GM23338 (cell line): ENCODE measurements around the gene JMJD1C. TPM values are rescaled to one million over a fixed set of nuclear protein-coding genes. Genes with fewer than 3 reads are reported as not detected.

ENCODE experiments used
- ATAC-seq: fragments of 200-7000 bp; cut with Tn5 transposase; 3 replicates; pipeline ENCODE4 v1.9.1; 2020
- DNase-seq: peaks from one replicate; pipeline ENCODE4 v3.0.0-alpha.2; 2015; ENCODE audit warnings: low spot score
- H2AFZ ChIP-seq: fragments of 200-600 bp; sonication (generic); 2 replicates; pipeline ENCODE4 v1.8.0; 2016; ENCODE audit warnings: antibody characterized with exemption, mild to moderate bottlenecking, moderate library complexity
- H3F3A ChIP-seq: fragments of 200-600 bp; sonication (generic); replicated peaks from 2 replicates; pipeline ENCODE4 v1.8.0; 2017; ENCODE audit warnings: antibody characterized with exemption, mixed run types, low read depth
- H3K27ac ChIP-seq: fragments of 200-600 bp; sonication (generic); 2 replicates; pipeline ENCODE4 v1.6.1; 2016; ENCODE audit warnings: low read depth
- H3K27me3 ChIP-seq: fragments of 200-600 bp; sonication (generic); 2 replicates; pipeline ENCODE4 v1.8.0; 2016; ENCODE audit warnings: mild to moderate bottlenecking, mixed run types, moderate library complexity; ENCODE audit not compliant: insufficient read depth
- H3K36me3 ChIP-seq: fragments of 200-600 bp; sonication (generic); 2 replicates; pipeline ENCODE4 v1.8.0; 2016; ENCODE audit warnings: mild to moderate bottlenecking; ENCODE audit not compliant: insufficient read depth
- H3K4me1 ChIP-seq: fragments of 200-600 bp; sonication (generic); 2 replicates; pipeline ENCODE4 v1.8.0; 2016; ENCODE audit warnings: mild to moderate bottlenecking, moderate library complexity; ENCODE audit not compliant: insufficient read depth
- H3K4me2 ChIP-seq: fragments of 200-600 bp; sonication (generic); 2 replicates; pipeline ENCODE4 v1.7.1; 2017; ENCODE audit warnings: mixed run types
- H3K4me3 ChIP-seq: fragments of 200-600 bp; sonication (generic); 2 replicates; pipeline ENCODE4 v1.6.1; 2016; ENCODE audit warnings: mixed run types
- H3K79me2 ChIP-seq: fragments of 200-600 bp; sonication (generic); replicated peaks from 2 replicates; pipeline ENCODE4 v1.8.0; 2017; ENCODE audit warnings: mild to moderate bottlenecking; ENCODE audit not compliant: insufficient read depth
- H3K9me2 ChIP-seq: fragments of 200-600 bp; sonication (generic); 2 replicates; pipeline ENCODE4 v1.8.0; 2017; ENCODE audit not compliant: insufficient read depth
- H4K20me1 ChIP-seq: fragments of 200-600 bp; sonication (generic); replicated peaks from 2 replicates; pipeline ENCODE4 v1.8.0; 2017; ENCODE audit warnings: mild to moderate bottlenecking; ENCODE audit not compliant: insufficient read depth
- H3K27ac Mint-ChIP-seq: 2 replicates; pipeline ENCODE4 v1.8.0; 2020; ENCODE audit warnings: inconsistent platforms, mild to moderate bottlenecking, moderate library complexity, mixed read lengths
- H3K27me3 Mint-ChIP-seq: 3 replicates; pipeline ENCODE4 v1.8.0; 2022; ENCODE audit warnings: low read depth, mild to moderate bottlenecking, moderate library complexity, mixed read lengths, inconsistent platforms; ENCODE audit not compliant: insufficient read depth, poor library complexity
- H3K36me3 Mint-ChIP-seq: 3 replicates; pipeline ENCODE4 v1.8.0; 2021; ENCODE audit warnings: low read depth, mild to moderate bottlenecking, inconsistent platforms, moderate library complexity, mixed read lengths
- H3K4me1 Mint-ChIP-seq: 3 replicates; pipeline ENCODE4 v1.8.0; 2020; ENCODE audit warnings: mild to moderate bottlenecking, inconsistent platforms, mixed read lengths
- H3K4me3 Mint-ChIP-seq: 3 replicates; pipeline ENCODE4 v1.8.0; 2021; ENCODE audit warnings: moderate library complexity, mild to moderate bottlenecking, inconsistent platforms, mixed read lengths
- H3K9me3 Mint-ChIP-seq: 3 replicates; pipeline ENCODE4 v1.8.0; 2020; ENCODE audit warnings: moderate library complexity, mild to moderate bottlenecking, inconsistent platforms, mixed read lengths
- CREB1 ChIP-seq: fragments of 250-450 bp; sonication (Bioruptor Pico); IDR thresholded peaks from 2 replicates; pipeline ENCODE4 v1.5.0; 2020; ENCODE audit warnings: low read depth, mild to moderate bottlenecking, moderate library complexity
- EZH2 ChIP-seq: fragments of 200-600 bp; sonication (generic); IDR thresholded peaks from one replicate; pipeline ENCODE4 v1.8.0; 2017; ENCODE audit warnings: antibody characterized with exemption, mild to moderate bottlenecking, low read depth; ENCODE audit not compliant: unreplicated experiment
- EZH2phosphoT487 ChIP-seq: fragments of 200-600 bp; sonication (generic); IDR thresholded peaks from one replicate; pipeline ENCODE4 v1.8.1; 2018; ENCODE audit warnings: antibody characterized with exemption; ENCODE audit not compliant: unreplicated experiment
- JUNB ChIP-seq: IDR thresholded peaks from one replicate; pipeline ENCODE4 v1.6.1; 2016; ENCODE audit warnings: antibody characterized with exemption; ENCODE audit not compliant: unreplicated experiment
- NANOG ChIP-seq: IDR thresholded peaks from 2 replicates; pipeline ENCODE4 v1.6.1; 2016; ENCODE audit warnings: antibody characterized with exemption, borderline replicate concordance
- POLR2AphosphoS5 ChIP-seq: IDR thresholded peaks from 2 replicates; pipeline ENCODE4 v1.6.1; 2016; ENCODE audit warnings: antibody characterized with exemption, low read depth
- REST ChIP-seq: IDR thresholded peaks from one replicate; pipeline ENCODE4 v1.6.1; 2018; ENCODE audit warnings: antibody characterized with exemption; ENCODE audit not compliant: unreplicated experiment
- STAT1 ChIP-seq: IDR thresholded peaks from one replicate; pipeline ENCODE4 v1.6.1; 2016; ENCODE audit warnings: antibody characterized with exemption; ENCODE audit not compliant: unreplicated experiment
- ZNF114 ChIP-seq: fragments of 250-450 bp; sonication (Bioruptor Pico); IDR thresholded peaks from 2 replicates; pipeline ENCODE4 v1.5.0; 2020; ENCODE audit warnings: mild to moderate bottlenecking, moderate library complexity
- ZNF331 ChIP-seq: fragments of 250-450 bp; sonication (Bioruptor Pico); IDR thresholded peaks from 2 replicates; pipeline ENCODE4 v1.5.0; 2020; ENCODE audit warnings: low read depth, mild to moderate bottlenecking, moderate library complexity
- ZNF462 ChIP-seq: fragments of 250-450 bp; sonication (Bioruptor Pico); IDR thresholded peaks from 2 replicates; pipeline ENCODE4 v1.5.0; 2020; ENCODE audit warnings: mild to moderate bottlenecking, moderate library complexity
- polyA plus RNA-seq: library from polyadenylated mRNA; unstranded; fragments of >200 nt; fragmentation: Nextera tagmentation; extraction: Ambion mirVana; gene quantifications from 2 replicates; pipeline ENCODE4 v1.2.1, GENCODE V29; 2016
- total RNA-seq: library from RNA; depleted of rRNA; stranded (reverse); fragments of >200 nt; shearing (Covaris generic); gene quantifications from 2 replicates; pipeline ENCODE4 v1.2.3, GENCODE V29; 2014
- TF ChIP-seq, protein P1 (sequence below), 2 experiments: fragments of 200-600 bp in 1 of 2; sonication (generic) in 1 of 2; conservative IDR thresholded peaks; 2 replicates each; pipeline versions ENCODE4 v1.5.1 to v1.6.1; 2016 to 2017; ENCODE audit warnings: antibody characterized with exemption in 2 of 2, low read depth in 2 of 2, mild to moderate bottlenecking in 2 of 2, moderate library complexity in 1 of 2
- TF ChIP-seq, protein P2 (sequence below): IDR thresholded peaks from 2 replicates; pipeline ENCODE4 v1.6.1; 2016; ENCODE audit warnings: antibody characterized with exemption

The JMJD1C gene
- total and polyA plus RNA-seq, 2 experiments from 2014 or later, result 333 to 435 TPM

- Mint-ChIP-seq H3K4me1 (peaks cover 26% of the 10 kb centered on the region), H3K9me3 (peaks cover 7% of the 10 kb centered on the region; the same call in 2 of the 3 replicates), H3K27me3 (peaks cover 2% of the 10 kb centered on the region), H3K27ac (no peak overlapping the region), H3K36me3 (peaks cover 39% of the 10 kb centered on the region), H3K4me3 (no peak overlapping the region)
- H3K4me3 ChIP-seq, result no peak overlapping the region
- TF ChIP-seq EZH2phosphoT487 (no peak), EZH2 (no peak), JUNB (no peak), STAT1 (no peak), ZNF462 (CRISPR knock-in tag) (no peak), ZNF331 (CRISPR knock-in tag) (no peak), NANOG (no peak), POLR2AphosphoS5 (no peak), CREB1 (CRISPR knock-in tag) (no peak), REST (no peak), ZNF114 (CRISPR knock-in tag) (no peak)
- TF ChIP-seq, protein P1, sequence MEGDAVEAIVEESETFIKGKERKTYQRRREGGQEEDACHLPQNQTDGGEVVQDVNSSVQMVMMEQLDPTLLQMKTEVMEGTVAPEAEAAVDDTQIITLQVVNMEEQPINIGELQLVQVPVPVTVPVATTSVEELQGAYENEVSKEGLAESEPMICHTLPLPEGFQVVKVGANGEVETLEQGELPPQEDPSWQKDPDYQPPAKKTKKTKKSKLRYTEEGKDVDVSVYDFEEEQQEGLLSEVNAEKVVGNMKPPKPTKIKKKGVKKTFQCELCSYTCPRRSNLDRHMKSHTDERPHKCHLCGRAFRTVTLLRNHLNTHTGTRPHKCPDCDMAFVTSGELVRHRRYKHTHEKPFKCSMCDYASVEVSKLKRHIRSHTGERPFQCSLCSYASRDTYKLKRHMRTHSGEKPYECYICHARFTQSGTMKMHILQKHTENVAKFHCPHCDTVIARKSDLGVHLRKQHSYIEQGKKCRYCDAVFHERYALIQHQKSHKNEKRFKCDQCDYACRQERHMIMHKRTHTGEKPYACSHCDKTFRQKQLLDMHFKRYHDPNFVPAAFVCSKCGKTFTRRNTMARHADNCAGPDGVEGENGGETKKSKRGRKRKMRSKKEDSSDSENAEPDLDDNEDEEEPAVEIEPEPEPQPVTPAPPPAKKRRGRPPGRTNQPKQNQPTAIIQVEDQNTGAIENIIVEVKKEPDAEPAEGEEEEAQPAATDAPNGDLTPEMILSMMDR (conservative IDR thresholded peaks at IDR 0.05; ENCODE audit: low read depth in 2 of 2), result no peak
- TF ChIP-seq, protein P2, sequence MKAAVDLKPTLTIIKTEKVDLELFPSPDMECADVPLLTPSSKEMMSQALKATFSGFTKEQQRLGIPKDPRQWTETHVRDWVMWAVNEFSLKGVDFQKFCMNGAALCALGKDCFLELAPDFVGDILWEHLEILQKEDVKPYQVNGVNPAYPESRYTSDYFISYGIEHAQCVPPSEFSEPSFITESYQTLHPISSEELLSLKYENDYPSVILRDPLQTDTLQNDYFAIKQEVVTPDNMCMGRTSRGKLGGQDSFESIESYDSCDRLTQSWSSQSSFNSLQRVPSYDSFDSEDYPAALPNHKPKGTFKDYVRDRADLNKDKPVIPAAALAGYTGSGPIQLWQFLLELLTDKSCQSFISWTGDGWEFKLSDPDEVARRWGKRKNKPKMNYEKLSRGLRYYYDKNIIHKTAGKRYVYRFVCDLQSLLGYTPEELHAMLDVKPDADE, result no peak
- no peak overlapping the region for H3K27ac ChIP-seq
- peaks cover 10% of the 10 kb centered on the region; the same call in 1 of the 2 replicates for H3K36me3 ChIP-seq
- no peak overlapping the region for H2AFZ ChIP-seq
- H3K79me2 ChIP-seq, result peaks cover 100% of the 10 kb centered on the region
- H3F3A ChIP-seq, result no peaks in the 10 kb centered on the region
- H4K20me1 ChIP-seq, result peaks cover 87% of the 10 kb centered on the region
- no peaks in the 10 kb centered on the region for H3K27me3 ChIP-seq
- no peak for ATAC-seq
- H3K9me2 ChIP-seq, result no peaks in the 10 kb centered on the region
- peaks cover 38% of the 10 kb centered on the region for H3K4me1 ChIP-seq
- H3K4me2 ChIP-seq, result no peak overlapping the region
- no peak for DNase-seq
Observed at GRCh38 chr10:63250032-63250431, 215.7 kb downstream of the JMJD1C start.
